GM12892 (cell line): ENCODE measurements around the gene ZKSCAN1.
"Not testable (repeated sequence)": the region's sequence is repeated elsewhere in the genome, so short reads cannot be mapped to it uniquely, and the experiment has no call there.

Experiments
- POLR2A ChIP-seq: IDR thresholded peaks from 2 replicates; pipeline ENCODE4 v1.6.1; 2011; ENCODE audit warnings: low read depth, low read length, control low read depth
- POLR2AphosphoS5 ChIP-seq: IDR thresholded peaks from 2 replicates; pipeline ENCODE4 v1.6.1; 2011; ENCODE audit warnings: low read depth, low read length, control low read depth
- TAF1 ChIP-seq: IDR thresholded peaks from 2 replicates; pipeline ENCODE4 v1.6.1; 2011; ENCODE audit warnings: low read depth, mild to moderate bottlenecking, control low read depth, low read length, borderline replicate concordance

DNA sequence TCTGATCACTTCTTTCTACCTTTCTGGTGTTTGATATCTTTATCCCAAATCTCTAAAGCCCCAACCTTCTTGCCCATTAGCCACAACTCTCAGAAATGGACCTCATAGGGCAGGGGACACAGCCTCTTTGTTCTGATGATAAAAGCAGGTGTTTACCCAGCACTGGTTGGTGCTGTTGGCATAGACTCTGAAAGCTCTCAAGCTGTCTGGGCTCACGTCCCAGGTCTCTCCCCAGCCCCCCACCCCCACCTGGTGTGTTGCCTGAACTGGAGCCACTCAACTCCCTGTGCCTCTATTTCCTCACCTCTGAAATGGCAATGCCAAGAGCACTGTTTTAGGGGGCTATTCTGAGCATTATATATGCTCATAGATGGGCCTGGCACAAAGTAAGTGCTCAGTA, 45.6 kb upstream of the ZKSCAN1 start:
- not testable (repeated sequence) for TF ChIP-seq POLR2A, TAF1, POLR2AphosphoS5
